ENCODE measurements around the gene SNX20.

GRCh38 chr16:50640919-50641817, 39.9 kb downstream of the SNX20 start:
- no peak for TF ChIP-seq GATA2 (IDR thresholded peaks at IDR 0.05; ENCODE audit: low read depth, low read length)
- TF ChIP-seq GATA3 (IDR thresholded peaks at IDR 0.05; ENCODE audit: low read depth, low read length): no peak
